ENCODE measurements around the gene FAM227B.

DNA sequence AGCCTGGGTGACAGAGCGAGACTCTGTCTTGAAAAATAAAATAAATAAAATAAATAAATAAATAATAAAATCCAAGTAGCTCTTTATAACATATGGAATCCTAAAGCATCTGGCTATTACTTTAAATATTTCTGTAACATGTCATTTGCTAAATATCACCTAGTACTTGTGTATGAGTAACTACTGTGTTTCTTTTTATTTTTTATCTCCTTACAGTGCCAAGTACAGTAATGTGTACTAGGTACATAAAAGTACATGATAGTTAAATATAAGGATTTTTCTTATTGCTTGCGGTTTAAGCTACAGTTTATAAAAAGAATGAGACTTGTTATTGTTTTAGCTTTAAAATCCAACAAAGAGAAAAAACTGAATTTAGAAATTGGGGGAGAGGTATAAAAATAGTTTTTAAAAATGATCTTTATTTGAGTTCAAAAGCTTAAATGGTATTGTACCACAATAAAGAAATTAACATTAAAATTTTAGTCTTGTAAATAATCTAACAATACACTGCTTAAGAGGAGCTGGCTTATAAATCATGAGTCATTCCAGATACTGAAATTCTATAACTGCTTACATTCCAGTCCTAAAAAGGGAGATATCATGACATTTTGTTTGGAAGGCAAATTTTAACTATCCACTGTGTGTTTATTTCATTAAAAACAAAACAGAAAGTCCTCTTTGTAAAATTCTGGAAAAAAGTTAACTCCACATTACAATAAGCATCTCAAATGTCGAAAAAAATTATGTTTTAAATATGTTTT lies 124.4 kb downstream of the FAM227B start:
- TF ChIP-seq TCF7L2 (IDR thresholded peaks at IDR 0.05; ENCODE audit: low read depth, low read length) (no peak), FOXP1 (IDR thresholded peaks at IDR 0.05) (no peak), FOXP1 (CRISPR knock-in tag; IDR thresholded peaks at IDR 0.05) (no peak)

Measured in HepG2 (cell line).